Neural progenitor cell (in vitro differentiated cells): ENCODE results near the gene ADGRF4. TPM values are rescaled to one million over a fixed set of nuclear protein-coding genes. Genes with fewer than 3 reads are reported as not detected.

Experiments used
- DNase-seq: peaks from one replicate; pipeline ENCODE4 v3.0.0-alpha.2; 2016; ENCODE audit warnings: low spot score
- H2AFZ ChIP-seq: fragments of 200-600 bp; sonication (generic); replicated peaks from 2 replicates; pipeline ENCODE4 v1.6.1; 2016; ENCODE audit warnings: antibody characterized with exemption
- H3F3A ChIP-seq: fragments of 200-600 bp; sonication (generic); 2 replicates; pipeline ENCODE4 v1.6.1; 2016; ENCODE audit warnings: antibody characterized with exemption, low read depth
- H3K27ac ChIP-seq: fragments of 200-600 bp; sonication (generic); 2 replicates; pipeline ENCODE4 v1.5.1; 2016; ENCODE audit warnings: mild to moderate bottlenecking
- H3K27me3 ChIP-seq: fragments of 200-600 bp; sonication (generic); 2 replicates; pipeline ENCODE4 v1.6.1; 2016; ENCODE audit warnings: mild to moderate bottlenecking, moderate library complexity
- H3K36me3 ChIP-seq: fragments of 200-600 bp; sonication (generic); 2 replicates; pipeline ENCODE4 v1.5.1; 2016
- H3K4me1 ChIP-seq: fragments of 200-600 bp; sonication (generic); 2 replicates; pipeline ENCODE4 v1.6.1; 2016; ENCODE audit warnings: mixed run types
- H3K4me2 ChIP-seq: fragments of 200-600 bp; sonication (generic); 2 replicates; pipeline ENCODE4 v1.6.1; 2016
- H3K4me3 ChIP-seq: fragments of 200-600 bp; sonication (generic); 2 replicates; pipeline ENCODE4 v1.5.1; 2016
- H3K79me2 ChIP-seq: fragments of 200-600 bp; sonication (generic); 2 replicates; pipeline ENCODE4 v1.6.1; 2016; ENCODE audit warnings: low read depth
- H3K9ac ChIP-seq: fragments of 200-600 bp; sonication (generic); 2 replicates; pipeline ENCODE4 v1.6.1; 2016
- H3K9me3 ChIP-seq: fragments of 200-600 bp; sonication (generic); 2 replicates; pipeline ENCODE4 v1.5.1; 2016; ENCODE audit warnings: low read depth
- H4K20me1 ChIP-seq: fragments of 200-600 bp; sonication (generic); 2 replicates; pipeline ENCODE4 v1.6.1; 2016; ENCODE audit warnings: low read depth
- H3K27ac Mint-ChIP-seq: 3 replicates; pipeline ENCODE4 v1.8.0; 2021; ENCODE audit warnings: mixed read lengths
- H3K27me3 Mint-ChIP-seq: 2 replicates; pipeline ENCODE4 v1.8.0; 2022; ENCODE audit warnings: low read depth, mild to moderate bottlenecking, inconsistent platforms, moderate library complexity, mixed read lengths; ENCODE audit not compliant: insufficient read depth
- H3K36me3 Mint-ChIP-seq: 3 replicates; pipeline ENCODE4 v1.8.0; 2021; ENCODE audit warnings: mixed read lengths
- H3K4me1 Mint-ChIP-seq: 3 replicates; pipeline ENCODE4 v1.8.0; 2021; ENCODE audit warnings: mixed read lengths
- H3K4me3 Mint-ChIP-seq: 3 replicates; pipeline ENCODE4 v1.8.0; 2021; ENCODE audit warnings: mild to moderate bottlenecking, moderate library complexity, mixed read lengths
- H3K9me3 Mint-ChIP-seq: 3 replicates; pipeline ENCODE4 v1.8.0; 2020; ENCODE audit warnings: mixed read lengths
- EZH2 ChIP-seq: fragments of 200-600 bp; sonication (generic); IDR thresholded peaks from 2 replicates; pipeline ENCODE4 v1.6.1; 2017; ENCODE audit warnings: antibody characterized with exemption, mild to moderate bottlenecking, moderate library complexity
- EZH2phosphoT487 ChIP-seq: fragments of 200-600 bp; sonication (generic); IDR thresholded peaks from 2 replicates; pipeline ENCODE4 v1.6.1; 2017; ENCODE audit warnings: antibody characterized with exemption
- total RNA-seq: library from RNA; depleted of rRNA; stranded (reverse); fragments of >200 nt; gene quantifications from 2 replicates; pipeline ENCODE4 v1.2.3, GENCODE V29; 2015; ENCODE audit warnings: low replicate concordance
- TF ChIP-seq, protein P1 (sequence below): fragments of 200-600 bp; sonication (generic); IDR thresholded peaks from 2 replicates; pipeline ENCODE4 v1.5.1; 2017; ENCODE audit warnings: antibody characterized with exemption, mild to moderate bottlenecking

ADGRF4 gene, protein sequence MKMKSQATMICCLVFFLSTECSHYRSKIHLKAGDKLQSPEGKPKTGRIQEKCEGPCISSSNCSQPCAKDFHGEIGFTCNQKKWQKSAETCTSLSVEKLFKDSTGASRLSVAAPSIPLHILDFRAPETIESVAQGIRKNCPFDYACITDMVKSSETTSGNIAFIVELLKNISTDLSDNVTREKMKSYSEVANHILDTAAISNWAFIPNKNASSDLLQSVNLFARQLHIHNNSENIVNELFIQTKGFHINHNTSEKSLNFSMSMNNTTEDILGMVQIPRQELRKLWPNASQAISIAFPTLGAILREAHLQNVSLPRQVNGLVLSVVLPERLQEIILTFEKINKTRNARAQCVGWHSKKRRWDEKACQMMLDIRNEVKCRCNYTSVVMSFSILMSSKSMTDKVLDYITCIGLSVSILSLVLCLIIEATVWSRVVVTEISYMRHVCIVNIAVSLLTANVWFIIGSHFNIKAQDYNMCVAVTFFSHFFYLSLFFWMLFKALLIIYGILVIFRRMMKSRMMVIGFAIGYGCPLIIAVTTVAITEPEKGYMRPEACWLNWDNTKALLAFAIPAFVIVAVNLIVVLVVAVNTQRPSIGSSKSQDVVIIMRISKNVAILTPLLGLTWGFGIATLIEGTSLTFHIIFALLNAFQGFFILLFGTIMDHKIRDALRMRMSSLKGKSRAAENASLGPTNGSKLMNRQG
- not detected in 2 replicates for total RNA-seq

DNA sequence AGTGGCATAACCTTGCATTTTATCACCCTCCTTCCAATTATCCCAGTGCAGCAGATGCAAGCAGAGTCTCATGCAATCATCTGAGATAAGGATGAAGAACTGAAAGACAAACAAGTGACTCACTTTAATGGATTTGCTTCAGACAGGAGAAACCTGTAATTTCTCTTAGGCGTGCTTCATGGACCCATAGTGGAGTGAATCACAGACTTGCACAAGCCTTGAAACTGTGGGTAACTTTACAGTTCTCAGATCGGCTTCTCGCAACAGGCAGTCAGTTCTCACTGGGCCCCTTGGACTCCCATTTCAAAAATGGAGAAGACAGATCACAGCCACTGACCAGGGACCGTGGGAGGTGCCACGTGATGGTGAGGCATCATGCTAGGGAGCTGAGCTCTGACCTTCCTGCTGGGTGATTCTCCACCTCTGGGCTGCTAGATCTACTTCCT, at the start of gene ADGRF4:
Gene ADGRF4, plus strand, starts transcription at position 239 of the 446 bp plus-strand sequence. CDS start 8,666 bp downstream, outside the sequence.
- Histone ChIP-seq H3K4me1 (no peaks in the 10 kb centered on the region), H2AFZ (no peak within 1 kb of the TSS), H3K9me3 (no peaks in the 10 kb centered on the region), H3F3A (no peaks in the 10 kb centered on the region), H3K27me3 (no peaks in the 10 kb centered on the region), H3K4me3 (no peak within 1 kb of the TSS), H3K4me2 (no peak within 1 kb of the TSS), H3K79me2 (no peaks in the 10 kb centered on the region), H4K20me1 (no peaks in the 10 kb centered on the region), H3K36me3 (no peaks in the 10 kb centered on the region), H3K27ac (no peak within 1 kb of the TSS), H3K9ac (no peak within 1 kb of the TSS)
- no peak for DNase-seq
- Mint-ChIP-seq H3K9me3 (no peaks in the 10 kb centered on the region), H3K27me3 (no peaks in the 10 kb centered on the region), H3K27ac (no peak within 1 kb of the TSS), H3K4me3 (no peak within 1 kb of the TSS), H3K36me3 (no peaks in the 10 kb centered on the region), H3K4me1 (no peaks in the 10 kb centered on the region)
- TF ChIP-seq EZH2phosphoT487 (no peak), EZH2 (no peak)
- TF ChIP-seq, protein P1, sequence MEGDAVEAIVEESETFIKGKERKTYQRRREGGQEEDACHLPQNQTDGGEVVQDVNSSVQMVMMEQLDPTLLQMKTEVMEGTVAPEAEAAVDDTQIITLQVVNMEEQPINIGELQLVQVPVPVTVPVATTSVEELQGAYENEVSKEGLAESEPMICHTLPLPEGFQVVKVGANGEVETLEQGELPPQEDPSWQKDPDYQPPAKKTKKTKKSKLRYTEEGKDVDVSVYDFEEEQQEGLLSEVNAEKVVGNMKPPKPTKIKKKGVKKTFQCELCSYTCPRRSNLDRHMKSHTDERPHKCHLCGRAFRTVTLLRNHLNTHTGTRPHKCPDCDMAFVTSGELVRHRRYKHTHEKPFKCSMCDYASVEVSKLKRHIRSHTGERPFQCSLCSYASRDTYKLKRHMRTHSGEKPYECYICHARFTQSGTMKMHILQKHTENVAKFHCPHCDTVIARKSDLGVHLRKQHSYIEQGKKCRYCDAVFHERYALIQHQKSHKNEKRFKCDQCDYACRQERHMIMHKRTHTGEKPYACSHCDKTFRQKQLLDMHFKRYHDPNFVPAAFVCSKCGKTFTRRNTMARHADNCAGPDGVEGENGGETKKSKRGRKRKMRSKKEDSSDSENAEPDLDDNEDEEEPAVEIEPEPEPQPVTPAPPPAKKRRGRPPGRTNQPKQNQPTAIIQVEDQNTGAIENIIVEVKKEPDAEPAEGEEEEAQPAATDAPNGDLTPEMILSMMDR: no peak

DNA sequence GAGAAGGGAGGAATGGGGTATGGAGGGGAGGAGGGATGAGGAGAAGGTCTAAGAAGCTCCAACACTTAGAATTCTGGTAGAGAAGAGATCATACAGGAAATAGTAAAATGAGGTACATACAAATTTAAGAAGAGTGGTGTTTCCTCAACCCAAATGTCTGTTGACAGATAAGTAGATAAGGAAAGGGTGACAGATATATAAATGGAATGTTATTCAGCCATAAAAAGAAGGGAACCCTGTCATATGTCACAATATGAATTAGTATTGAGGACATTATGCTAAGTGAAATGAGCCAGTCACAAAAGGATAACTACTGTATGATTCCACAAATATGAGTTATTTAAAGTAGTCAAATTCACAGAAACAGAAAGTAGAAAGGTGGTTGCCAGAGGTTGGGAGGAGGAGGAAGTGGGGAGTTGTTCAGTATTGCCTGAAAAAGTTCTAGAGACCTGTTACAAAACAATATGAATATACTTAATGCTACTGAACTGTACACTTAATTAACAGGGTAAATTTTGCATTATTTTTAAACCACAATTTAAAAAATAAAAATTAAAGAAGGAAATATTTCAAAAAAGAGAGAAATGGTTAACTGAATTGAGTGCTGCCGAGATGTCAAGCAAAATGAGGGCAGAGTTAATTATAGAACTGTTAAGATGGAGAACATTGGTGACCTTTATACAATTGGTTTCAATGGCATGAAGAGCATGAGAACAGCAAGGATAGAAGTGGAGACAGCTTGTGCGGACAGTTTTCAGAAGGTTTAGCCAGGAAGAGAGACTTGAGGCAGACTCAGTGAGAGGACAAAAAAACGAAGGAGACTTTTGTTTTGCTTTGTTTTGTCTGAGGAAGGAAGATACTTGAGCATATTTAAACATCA, 47.6 kb upstream of the ADGRF4 start:
- no peak overlapping the region for H3K27ac ChIP-seq

DNA sequence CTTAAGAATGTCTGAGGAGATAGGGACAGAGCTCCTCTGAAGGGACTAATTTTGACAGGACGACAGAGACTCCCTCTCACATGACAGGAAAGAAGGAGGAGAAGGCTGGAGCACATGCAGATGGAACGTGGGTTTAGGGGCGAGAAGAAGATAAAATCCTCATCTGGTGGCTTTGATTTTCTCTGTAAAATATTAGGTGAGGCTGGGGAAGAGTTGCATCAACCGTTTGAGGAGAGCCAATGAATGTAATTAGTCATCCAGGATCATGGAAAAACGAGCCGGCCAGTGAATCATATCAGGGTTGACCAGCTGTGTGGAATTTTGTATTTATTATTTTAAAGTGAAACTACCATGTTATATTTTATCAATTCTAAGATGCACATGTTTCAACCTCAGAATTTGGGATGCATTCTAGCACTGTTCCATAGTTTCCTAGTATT, 46.9 kb upstream of the ADGRF4 start:
- H3K27me3 ChIP-seq: no peaks in the 10 kb centered on the region
- no peak overlapping the region for H3K4me3 ChIP-seq
- no peak overlapping the region for H3K9ac ChIP-seq
- H3K27ac ChIP-seq: no peak overlapping the region
- Mint-ChIP-seq H3K27ac (no peak overlapping the region), H3K27me3 (no peaks in the 10 kb centered on the region), H3K4me3 (no peak overlapping the region), H3K4me1 (peaks cover 3% of the 10 kb centered on the region), H3K9me3 (no peaks in the 10 kb centered on the region), H3K36me3 (no peaks in the 10 kb centered on the region)
- H3K36me3 ChIP-seq: no peaks in the 10 kb centered on the region
- H2AFZ ChIP-seq: no peak overlapping the region
- no peaks in the 10 kb centered on the region for H3K9me3 ChIP-seq
- no peaks in the 10 kb centered on the region for H4K20me1 ChIP-seq
- no peaks in the 10 kb centered on the region for H3K79me2 ChIP-seq
- H3K4me2 ChIP-seq: no peak overlapping the region
- no peak for DNase-seq
- TF ChIP-seq EZH2phosphoT487 (no peak), EZH2 (no peak)
- TF ChIP-seq, protein P1: no peak
- no peaks in the 10 kb centered on the region for H3F3A ChIP-seq
- peaks cover 4% of the 10 kb centered on the region for H3K4me1 ChIP-seq

More for the DNA sequence above, 47.6 kb upstream of the ADGRF4 start:
- no peaks in the 10 kb centered on the region for H3K27me3 ChIP-seq
- TF ChIP-seq, protein P1: no peak
- TF ChIP-seq EZH2 (no peak), EZH2phosphoT487 (no peak)
- H3K9me3 ChIP-seq: no peaks in the 10 kb centered on the region
- Mint-ChIP-seq H3K27me3 (no peaks in the 10 kb centered on the region), H3K36me3 (no peaks in the 10 kb centered on the region), H3K27ac (no peak overlapping the region), H3K4me1 (no peaks in the 10 kb centered on the region), H3K9me3 (no peaks in the 10 kb centered on the region), H3K4me3 (no peak overlapping the region)
- no peaks in the 10 kb centered on the region for H3F3A ChIP-seq
- H3K4me3 ChIP-seq: no peak overlapping the region
- H3K4me1 ChIP-seq: no peaks in the 10 kb centered on the region
- no peaks in the 10 kb centered on the region for H4K20me1 ChIP-seq
- H3K9ac ChIP-seq: no peak overlapping the region
- H3K79me2 ChIP-seq: no peaks in the 10 kb centered on the region
- H3K4me2 ChIP-seq: no peak overlapping the region
- H3K36me3 ChIP-seq: no peaks in the 10 kb centered on the region
- no peak for DNase-seq
- no peak overlapping the region for H2AFZ ChIP-seq
